ENCODE data around the gene UBE3A.

DNA sequence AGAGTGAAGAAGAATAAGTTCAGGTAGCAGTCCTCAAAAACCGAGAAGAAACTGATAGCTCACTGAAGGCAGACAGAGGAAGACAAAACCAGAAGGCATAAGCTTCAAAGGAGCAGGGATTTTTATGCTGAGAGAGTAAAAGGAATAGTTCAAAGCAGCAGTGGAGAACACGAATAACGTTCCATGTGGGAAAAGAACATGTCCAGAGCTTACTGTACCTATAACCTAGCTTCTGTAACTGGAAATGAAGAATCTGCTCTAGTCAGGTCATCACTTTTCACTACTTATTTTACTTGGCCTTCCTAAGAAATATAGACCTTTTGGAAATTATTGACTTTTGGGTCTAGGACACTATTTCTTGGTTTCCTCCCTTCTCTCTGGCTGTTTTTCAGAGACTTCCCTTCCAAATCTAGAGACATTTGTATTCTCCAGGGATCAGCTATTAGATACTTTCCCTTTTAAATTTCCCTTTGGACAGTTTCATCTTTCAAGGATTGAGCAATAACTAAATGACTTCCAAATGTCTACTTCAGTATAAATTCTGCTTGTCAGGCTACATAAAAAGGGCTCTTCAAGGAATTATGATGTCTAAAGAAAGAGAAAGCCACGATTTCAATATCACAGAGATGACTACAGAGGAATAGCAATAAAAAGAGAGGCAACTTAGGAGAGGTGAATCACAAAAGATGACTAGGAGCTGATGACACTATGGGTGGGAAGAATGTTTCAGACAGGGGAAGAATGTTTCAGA lies 46.7 kb downstream of the UBE3A start:
- TF ChIP-seq, protein P1, sequence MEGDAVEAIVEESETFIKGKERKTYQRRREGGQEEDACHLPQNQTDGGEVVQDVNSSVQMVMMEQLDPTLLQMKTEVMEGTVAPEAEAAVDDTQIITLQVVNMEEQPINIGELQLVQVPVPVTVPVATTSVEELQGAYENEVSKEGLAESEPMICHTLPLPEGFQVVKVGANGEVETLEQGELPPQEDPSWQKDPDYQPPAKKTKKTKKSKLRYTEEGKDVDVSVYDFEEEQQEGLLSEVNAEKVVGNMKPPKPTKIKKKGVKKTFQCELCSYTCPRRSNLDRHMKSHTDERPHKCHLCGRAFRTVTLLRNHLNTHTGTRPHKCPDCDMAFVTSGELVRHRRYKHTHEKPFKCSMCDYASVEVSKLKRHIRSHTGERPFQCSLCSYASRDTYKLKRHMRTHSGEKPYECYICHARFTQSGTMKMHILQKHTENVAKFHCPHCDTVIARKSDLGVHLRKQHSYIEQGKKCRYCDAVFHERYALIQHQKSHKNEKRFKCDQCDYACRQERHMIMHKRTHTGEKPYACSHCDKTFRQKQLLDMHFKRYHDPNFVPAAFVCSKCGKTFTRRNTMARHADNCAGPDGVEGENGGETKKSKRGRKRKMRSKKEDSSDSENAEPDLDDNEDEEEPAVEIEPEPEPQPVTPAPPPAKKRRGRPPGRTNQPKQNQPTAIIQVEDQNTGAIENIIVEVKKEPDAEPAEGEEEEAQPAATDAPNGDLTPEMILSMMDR (IDR thresholded peaks at IDR 0.05) = no peak
- no peak for TF ChIP-seq POLR2A (IDR thresholded peaks at IDR 0.05)
